Kidney (tissue), 14 donors: ENCODE data around the gene FLOT2. TPM values are rescaled to one million over a fixed set of nuclear protein-coding genes. Genes with fewer than 3 reads are reported as not detected.
"Not testable (repeated sequence)": the region's sequence is repeated elsewhere in the genome, so short reads cannot be mapped to it uniquely, and the experiment has no call there.

Experiments used
- DNase-seq, 5 donors: peaks; one replicate each; pipeline ENCODE4 v3.0.0-alpha.2; 2013 to 2020
- FAIRE-seq: peaks from 2 replicates; lab custom pipeline; 2012; peaks lifted over from hg19 to GRCh38; lab: Jason Lieb, UNC
- H3K27ac ChIP-seq, 2 donors: one replicate each; pipeline ENCODE4 v1.7.0; 2013; ENCODE audit warnings: low read depth in 2 of 2, low read length in 2 of 2, inconsistent platforms in 1 of 2
- H3K27me3 ChIP-seq: one replicate; pipeline ENCODE4 v1.7.1; 2013; ENCODE audit warnings: low read length, inconsistent platforms; ENCODE audit not compliant: control insufficient read depth, insufficient read depth
- H3K36me3 ChIP-seq, 3 donors: one replicate each; pipeline versions ENCODE4 v1.7.0 to v1.7.1; 2013; ENCODE audit warnings: low read length in 3 of 3, control low read depth in 1 of 3, inconsistent platforms in 1 of 3; ENCODE audit not compliant: insufficient read depth in 3 of 3, control insufficient read depth in 2 of 3
- H3K4me1 ChIP-seq, 3 donors: one replicate each; pipeline versions ENCODE4 v1.7.0 to v1.7.1; 2013; ENCODE audit warnings: low read length in 3 of 3, inconsistent platforms in 1 of 3, low read depth in 1 of 3; ENCODE audit not compliant: control insufficient read depth in 2 of 3, insufficient read depth in 2 of 3
- H3K4me3 ChIP-seq, 3 donors: one replicate each; pipeline versions ENCODE4 v1.7.0 to v1.8.1; 2013; ENCODE audit warnings: low read length in 3 of 3, control low read depth in 1 of 3, inconsistent platforms in 1 of 3
- H3K9ac ChIP-seq, 3 donors: one replicate each; pipeline versions ENCODE4 v1.7.0 to v1.7.1; 2013; ENCODE audit warnings: low read length in 3 of 3, control low read depth in 1 of 3, inconsistent platforms in 1 of 3
- H3K9me3 ChIP-seq, 3 donors: one replicate each; pipeline versions ENCODE4 v1.7.0 to v1.7.1; 2013; ENCODE audit warnings: low read length in 3 of 3, control low read depth in 1 of 3, inconsistent platforms in 1 of 3; ENCODE audit not compliant: control insufficient read depth in 2 of 3, insufficient read depth in 1 of 3
- CTCF ChIP-seq: IDR thresholded peaks from 3 replicates; pipeline ENCODE4 v1.5.1; 2012; ENCODE audit warnings: mild to moderate bottlenecking, moderate library complexity, borderline replicate concordance; ENCODE audit not compliant: insufficient read depth; ENCODE audit errors: extremely low read depth
- intact Hi-C: fragments of 100-400 bp; cut with DNase I; formaldehyde crosslinking; loops from one replicate; pipeline ENCODE4 v1.11.1; 2022
- polyA plus RNA-seq: library from polyadenylated mRNA; stranded (reverse); fragments of 350-450 nt; fragmentation: Illumina TruSeq; extraction: RNeasy Lipid Tissue Mini Kit (QIAGEN cat#74804); gene quantifications from one replicate; pipeline ENCODE4 v1.2.3, GENCODE V29; 2014; ENCODE audit warnings: low read depth, low replicate concordance; ENCODE audit not compliant: insufficient read depth
- total RNA-seq: library from RNA; stranded (reverse); fragmentation: NEBNext Ultra II Directional; extraction: Animal tissue kit (Norgen Biotek cat#: 25700); gene quantifications from one replicate; pipeline ENCODE4 v1.2.1, GENCODE V29; 2021
- donor health status: control.
- donor health status: control.
- donor health status: control.
- donor health status: control.
- donor health status: control.
- donor health status: DM: yes; HTN: yes; CAD: no.
- donor health status: Normal renal cell carcinoma (clear cell type).

FLOT2 gene
- total and polyA plus RNA-seq, 2 donors from 2014 or later = 200 to 260 TPM

- Histone ChIP-seq H3K27me3 (no peaks in the 10 kb centered on the region), H3K36me3 (peaks cover 11 to 37% (median 24%) of the 10 kb centered on the region in 3 donors), H3K27ac (no peak overlapping the region), H3K4me1 (peaks cover 0 to 17% (median 3%) of the 10 kb centered on the region in 3 donors), H3K9me3 (no peaks in the 10 kb centered on the region), H3K4me3 (no peak overlapping the region), H3K9ac (no peak overlapping the region)
- FAIRE-seq = no peak
- intact Hi-C loops = no loop called here
- no peak for DNase-seq
- no peak for TF ChIP-seq CTCF
These were observed 7.3 kb upstream of the FLOT2 start for GRCh38 chr17:28904800-28905199.

- Histone ChIP-seq H3K4me1 (peaks cover 0 to 17% (median 3%) of the 10 kb centered on the region in 3 donors), H3K36me3 (peaks cover 4 to 26% (median 17%) of the 10 kb centered on the region in 3 donors), H3K4me3 (peak overlapping the region in 1 of 3 donors; percentile 61)
- H3K27ac ChIP-seq, H3K9ac ChIP-seq, DNase-seq, H3K27me3 ChIP-seq, FAIRE-seq, intact Hi-C loops, H3K9me3 ChIP-seq: not testable (repeated sequence)
These were observed 6.0 kb upstream of the FLOT2 start for GRCh38 chr17:28903546-28903841.

DNA sequence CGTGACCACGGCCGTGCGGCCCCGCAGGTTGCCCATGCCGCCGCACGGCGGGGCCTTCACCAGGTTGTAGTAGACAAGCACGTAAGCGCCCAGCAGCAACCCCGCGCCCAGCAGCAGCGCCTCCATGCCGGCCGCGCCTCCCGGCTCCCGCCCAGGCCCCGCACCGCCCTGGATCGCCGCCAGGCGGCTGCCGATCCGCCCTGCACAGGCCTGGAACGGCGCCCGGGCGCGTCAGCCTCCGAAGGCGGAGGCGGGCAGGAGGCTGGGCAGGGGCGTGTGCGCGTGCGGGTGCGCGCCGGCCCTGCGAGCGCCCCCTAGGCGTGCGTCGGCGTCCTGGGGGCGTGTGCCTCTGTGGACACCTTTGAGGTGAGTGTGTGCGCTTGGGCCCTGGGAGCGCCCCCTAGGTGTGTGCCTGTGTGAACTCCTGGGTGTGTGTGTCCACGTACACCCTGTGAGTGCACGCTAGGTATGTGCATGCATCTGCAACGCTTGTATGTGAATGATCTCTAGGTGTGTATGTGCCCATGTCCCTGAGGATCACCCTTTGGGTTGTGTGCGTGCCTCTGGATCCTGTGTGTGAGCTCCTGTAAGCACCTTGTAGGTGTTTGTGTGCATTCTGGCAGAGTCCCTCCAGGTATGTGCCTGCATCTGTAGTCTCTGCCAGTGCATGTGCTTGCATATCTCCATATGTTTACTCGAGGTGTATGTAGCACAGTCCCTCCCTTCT, 5.4 kb upstream of the FLOT2 start, which contains the start of gene DHRS13:
Gene DHRS13, minus strand, starts transcription at position 261 of the 727 bp plus-strand sequence. Its CDS starts 135 bp downstream, at position 126.
- intact Hi-C loops = no loop called here
- H3K9ac ChIP-seq = peak within 1 kb of the TSS in 2 of 3 donors; percentile 32 to 75
- peak within 1 kb of the TSS; percentile 61 to 70 (median 62) for H3K4me3 ChIP-seq
- H3K27me3 ChIP-seq = no peaks in the 10 kb centered on the region
- peaks cover under 1 to 21% (median 13%) of the 10 kb centered on the region in 3 donors for H3K36me3 ChIP-seq
- H3K27ac ChIP-seq = peak within 1 kb of the TSS; percentile 84
- no peaks in the 10 kb centered on the region for H3K9me3 ChIP-seq
- peaks cover 0 to 20% (median 6%) of the 10 kb centered on the region in 3 donors for H3K4me1 ChIP-seq
- peak; percentile 81 for TF ChIP-seq CTCF
- DNase-seq (peak; percentile 94 to 97 (median 96)), FAIRE-seq (no peak)
